SU-DHL-6 (cell line): ENCODE results near the gene TBX18.

Source experiments
- H2AFZ ChIP-seq: fragments of 200-600 bp; sonication (generic); 2 replicates; pipeline ENCODE4 v1.6.1; 2014; ENCODE audit warnings: low read depth, mild to moderate bottlenecking, moderate library complexity, mixed read lengths, antibody characterized with exemption, low read length; ENCODE audit not compliant: severe bottlenecking
- H3F3A ChIP-seq: fragments of 200-600 bp; shearing (Covaris generic); 2 replicates; pipeline ENCODE4 v1.6.0; 2016; ENCODE audit warnings: antibody characterized with exemption, mild to moderate bottlenecking; ENCODE audit not compliant: insufficient read depth
- H3K27ac ChIP-seq: fragments of 200-600 bp; sonication (generic); 2 replicates; pipeline ENCODE4 v1.5.1; 2016; ENCODE audit warnings: low read depth, mild to moderate bottlenecking, low read length, moderate library complexity, mixed read lengths
- H3K27me3 ChIP-seq: fragments of 200-600 bp; sonication (generic), shearing (Covaris generic); 2 replicates; pipeline ENCODE4 v1.6.0; 2014; ENCODE audit warnings: mild to moderate bottlenecking, low read length
- H3K36me3 ChIP-seq: fragments of 200-600 bp; sonication (generic); 2 replicates; pipeline ENCODE4 v1.6.1; 2014; ENCODE audit warnings: mild to moderate bottlenecking, low read length, mixed read lengths
- H3K4me2 ChIP-seq: fragments of 300-600, 200-600 bp; shearing (Covaris generic), sonication (generic); 2 replicates; pipeline ENCODE4 v1.6.0; 2014; ENCODE audit warnings: low read length, low read depth, mild to moderate bottlenecking; ENCODE audit not compliant: poor library complexity, severe bottlenecking
- H3K4me3 ChIP-seq: fragments of 200-600 bp; sonication (generic); 2 replicates; pipeline ENCODE4 v1.5.1; 2014; ENCODE audit warnings: antibody characterized with exemption, low read length, mild to moderate bottlenecking, mixed read lengths; ENCODE audit not compliant: insufficient read depth, poor library complexity, severe bottlenecking
- H3K79me2 ChIP-seq: fragments of 200-600 bp; sonication (generic); 2 replicates; pipeline ENCODE4 v1.6.1; 2014; ENCODE audit warnings: mild to moderate bottlenecking, low read length, moderate library complexity; ENCODE audit not compliant: insufficient read depth
- H3K9ac ChIP-seq: fragments of 200-600 bp; sonication (generic); 2 replicates; pipeline ENCODE4 v1.7.0; 2014; ENCODE audit warnings: mild to moderate bottlenecking, low read length
- H3K9me2 ChIP-seq: fragments of 200-600 bp; sonication (generic); replicated peaks from 2 replicates; pipeline ENCODE4 v1.6.1; 2014; ENCODE audit warnings: low read length; ENCODE audit not compliant: insufficient read depth
- H3K9me3 ChIP-seq: fragments of 200-600 bp; sonication (generic); 2 replicates; pipeline ENCODE4 v1.6.1; 2014; ENCODE audit warnings: low read length, mixed read lengths; ENCODE audit not compliant: insufficient read depth
- H4K20me1 ChIP-seq: fragments of 200-600 bp; sonication (generic); 2 replicates; pipeline ENCODE4 v1.6.1; 2014; ENCODE audit warnings: low read depth, mild to moderate bottlenecking, antibody characterized with exemption, low read length, moderate library complexity, mixed read lengths
- CTCF ChIP-seq: fragments of 200-600 bp; sonication (generic); IDR thresholded peaks from one replicate; pipeline ENCODE4 v1.5.1; 2017; ENCODE audit warnings: antibody characterized with exemption, mild to moderate bottlenecking, low read length, moderate library complexity; ENCODE audit not compliant: insufficient read depth, poor library complexity, severe bottlenecking
- EZH2phosphoT487 ChIP-seq: fragments of 200-600 bp; sonication (generic), shearing (Covaris generic); conservative IDR thresholded peaks from 2 replicates; pipeline ENCODE4 v1.6.1; 2018; ENCODE audit warnings: mild to moderate bottlenecking, antibody characterized with exemption, low read length, moderate library complexity, mixed read lengths

Gene TBX18

GRCh38 chr6:84756877-84757276, 7.5 kb downstream of the TBX18 start:
- no peak overlapping the region for H2AFZ ChIP-seq
- H3K9me2 ChIP-seq: no peaks in the 10 kb centered on the region
- H3K79me2 ChIP-seq: no peaks in the 10 kb centered on the region
- H4K20me1 ChIP-seq: no peaks in the 10 kb centered on the region
- no peak overlapping the region for H3K4me2 ChIP-seq
- no peaks in the 10 kb centered on the region for H3K36me3 ChIP-seq
- H3K9me3 ChIP-seq: no peaks in the 10 kb centered on the region
- H3F3A ChIP-seq: no peaks in the 10 kb centered on the region
- H3K27me3 ChIP-seq: no peaks in the 10 kb centered on the region
- no peak overlapping the region for H3K9ac ChIP-seq
- TF ChIP-seq EZH2phosphoT487 (no peak), CTCF (no peak)
- no peak overlapping the region for H3K4me3 ChIP-seq
- no peak overlapping the region for H3K27ac ChIP-seq

GRCh38 chr6:84756466-84756865, 7.9 kb downstream of the TBX18 start:
- H3K79me2 ChIP-seq: no peaks in the 10 kb centered on the region

GRCh38 chr6:84753173-84753572, 11.2 kb downstream of the TBX18 start:
- no peaks in the 10 kb centered on the region for H3F3A ChIP-seq
- no peaks in the 10 kb centered on the region for H3K36me3 ChIP-seq
- no peaks in the 10 kb centered on the region for H3K27me3 ChIP-seq
- H3K9me3 ChIP-seq: no peaks in the 10 kb centered on the region
- no peaks in the 10 kb centered on the region for H3K79me2 ChIP-seq
- TF ChIP-seq EZH2phosphoT487 (no peak), CTCF (no peak)
- H4K20me1 ChIP-seq: no peaks in the 10 kb centered on the region
- H3K4me3 ChIP-seq: no peak overlapping the region
- H3K4me2 ChIP-seq: no peak overlapping the region
- H2AFZ ChIP-seq: no peak overlapping the region
- H3K27ac ChIP-seq: no peak overlapping the region
- no peaks in the 10 kb centered on the region for H3K9me2 ChIP-seq
- H3K9ac ChIP-seq: no peak overlapping the region

More at GRCh38 chr6:84756466-84756865, 7.9 kb downstream of the TBX18 start:
- Histone ChIP-seq H3K9me3 (no peaks in the 10 kb centered on the region), H2AFZ (no peak overlapping the region), H3K27ac (no peak overlapping the region), H3K36me3 (no peaks in the 10 kb centered on the region), H3F3A (no peaks in the 10 kb centered on the region), H3K4me3 (no peak overlapping the region), H3K4me2 (no peak overlapping the region), H3K27me3 (no peaks in the 10 kb centered on the region), H4K20me1 (no peaks in the 10 kb centered on the region), H3K9me2 (no peaks in the 10 kb centered on the region), H3K9ac (no peak overlapping the region)
- TF ChIP-seq CTCF (no peak), EZH2phosphoT487 (no peak)
